Activated T-helper 2 cell treated with anti-CD3 and anti-CD28 coated beads, Interferon-gamma antibody, Interleukin-2, Interleukin-4, amounts not matched to agents 10 μg/mL and 5 μg/mL and 100 μg/mL, durations not matched to agents 14 hours and 24 hours and 36 hours (primary cell): ENCODE results near the gene FTCDNL1. TPM values are rescaled to one million over a fixed set of nuclear protein-coding genes. Genes with fewer than 3 reads are reported as not detected.

Experiments used
- DNase-seq: peaks from one replicate; pipeline ENCODE4 v3.0.0; 2021; ENCODE audit warnings: low spot score
- H3K27ac Mint-ChIP-seq: one replicate; pipeline ENCODE4 v1.8.0; 2021; ENCODE audit warnings: mixed read lengths
- H3K27me3 Mint-ChIP-seq: one replicate; pipeline ENCODE4 v1.8.0; 2021; ENCODE audit warnings: low read depth, mixed read lengths
- H3K36me3 Mint-ChIP-seq: one replicate; pipeline ENCODE4 v1.8.0; 2021; ENCODE audit warnings: low read depth, mixed read lengths
- H3K4me1 Mint-ChIP-seq: one replicate; pipeline ENCODE4 v1.8.0; 2021; ENCODE audit warnings: low read depth, mixed read lengths
- H3K4me3 Mint-ChIP-seq: one replicate; pipeline ENCODE4 v1.8.0; 2021; ENCODE audit warnings: low read depth, mild to moderate bottlenecking, moderate library complexity, mixed read lengths
- H3K9me3 Mint-ChIP-seq: one replicate; pipeline ENCODE4 v1.8.0; 2021; ENCODE audit warnings: mixed read lengths
- intact Hi-C: fragments of 100-400 bp; cut with micrococcal nuclease; formaldehyde crosslinking; loops from one replicate; pipeline ENCODE4 v1.15.1; 2023
- total RNA-seq: library from RNA; stranded (reverse); gene quantifications from 2 replicates; pipeline ENCODE4 v1.2.3, GENCODE V29; 2022

The FTCDNL1 gene
- total RNA-seq, 1 donor from 2014 or later = 1.7 TPM

DNA sequence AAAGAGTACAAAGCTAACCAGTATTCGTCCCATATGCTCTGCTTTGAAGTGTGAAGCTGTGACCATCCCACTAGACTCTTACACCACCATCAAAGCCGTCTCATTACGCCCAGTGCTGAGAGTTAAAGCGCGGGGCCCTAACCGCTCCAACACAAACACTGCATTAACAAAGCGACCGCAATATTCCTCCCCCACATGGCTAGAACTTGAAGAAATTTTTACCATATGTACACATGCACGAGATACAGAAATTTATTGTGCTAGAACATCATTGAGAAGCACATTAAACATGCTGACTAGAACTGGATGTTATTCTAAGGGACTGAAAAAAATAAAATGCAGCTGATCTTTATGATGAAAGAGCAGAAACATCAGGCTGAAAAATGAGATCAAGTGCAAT lies 20.5 kb downstream of the FTCDNL1 start:
- H3K27me3 Mint-ChIP-seq = peaks cover 4% of the 10 kb centered on the region
- H3K27ac Mint-ChIP-seq = no peak overlapping the region
- no peak overlapping the region for H3K4me3 Mint-ChIP-seq
- DNase-seq = no peak
- intact Hi-C loops = no loop called here
- H3K9me3 Mint-ChIP-seq = no peaks in the 10 kb centered on the region
- H3K36me3 Mint-ChIP-seq = no peaks in the 10 kb centered on the region
- no peaks in the 10 kb centered on the region for H3K4me1 Mint-ChIP-seq

GRCh38 chr2:199829628-199830027 lies 21.4 kb downstream of the FTCDNL1 start:
- Mint-ChIP-seq H3K27me3 (peaks cover 4% of the 10 kb centered on the region), H3K4me3 (no peak overlapping the region), H3K27ac (no peak overlapping the region), H3K36me3 (no peaks in the 10 kb centered on the region), H3K4me1 (no peaks in the 10 kb centered on the region), H3K9me3 (no peaks in the 10 kb centered on the region)
- intact Hi-C loops = no loop called here
- no peak for DNase-seq

GRCh38 chr2:199819746-199820145 lies 31.2 kb downstream of the FTCDNL1 start:
- H3K27me3 Mint-ChIP-seq = no peaks in the 10 kb centered on the region
- intact Hi-C loops = no loop called here
- no peaks in the 10 kb centered on the region for H3K9me3 Mint-ChIP-seq
- no peak overlapping the region for H3K27ac Mint-ChIP-seq
- no peaks in the 10 kb centered on the region for H3K36me3 Mint-ChIP-seq
- DNase-seq = no peak
- no peaks in the 10 kb centered on the region for H3K4me1 Mint-ChIP-seq
- no peak overlapping the region for H3K4me3 Mint-ChIP-seq

GRCh38 chr2:199818754-199819153 lies 32.2 kb downstream of the FTCDNL1 start:
- Mint-ChIP-seq H3K9me3 (no peaks in the 10 kb centered on the region), H3K27me3 (no peaks in the 10 kb centered on the region), H3K4me3 (no peak overlapping the region), H3K27ac (no peak overlapping the region), H3K4me1 (no peaks in the 10 kb centered on the region), H3K36me3 (no peaks in the 10 kb centered on the region)
- no peak for DNase-seq
- intact Hi-C loops = no loop called here

DNA sequence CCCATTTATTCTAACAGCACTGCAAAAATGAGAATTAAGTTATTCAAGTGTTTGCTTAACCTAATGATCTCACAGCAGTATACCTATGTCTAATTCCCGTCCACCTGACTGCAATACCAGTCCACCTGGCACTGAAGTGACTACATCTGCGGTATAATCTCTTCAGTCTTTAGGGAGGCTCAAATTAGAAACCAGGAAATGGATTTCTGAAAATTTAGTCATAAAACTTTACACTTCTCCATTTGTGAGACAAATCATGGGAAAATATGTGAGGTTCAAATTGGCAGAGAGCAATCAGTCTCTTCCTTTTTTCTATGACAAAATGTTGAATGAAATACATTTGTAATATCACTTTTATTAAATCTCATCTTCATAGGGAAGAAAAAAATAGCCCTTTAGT lies 33.0 kb downstream of the FTCDNL1 start:
- no peak for DNase-seq
- Mint-ChIP-seq H3K9me3 (no peaks in the 10 kb centered on the region), H3K27me3 (no peaks in the 10 kb centered on the region), H3K4me1 (no peaks in the 10 kb centered on the region), H3K27ac (no peak overlapping the region), H3K36me3 (no peaks in the 10 kb centered on the region), H3K4me3 (no peak overlapping the region)
- intact Hi-C loops = no loop called here

GRCh38 chr2:199814817-199815211 lies 36.2 kb downstream of the FTCDNL1 start:
- DNase-seq = no peak
- Mint-ChIP-seq H3K4me1 (no peaks in the 10 kb centered on the region), H3K9me3 (no peaks in the 10 kb centered on the region), H3K4me3 (no peak overlapping the region), H3K36me3 (no peaks in the 10 kb centered on the region), H3K27me3 (no peaks in the 10 kb centered on the region), H3K27ac (no peak overlapping the region)
- intact Hi-C loops = no loop called here

DNA sequence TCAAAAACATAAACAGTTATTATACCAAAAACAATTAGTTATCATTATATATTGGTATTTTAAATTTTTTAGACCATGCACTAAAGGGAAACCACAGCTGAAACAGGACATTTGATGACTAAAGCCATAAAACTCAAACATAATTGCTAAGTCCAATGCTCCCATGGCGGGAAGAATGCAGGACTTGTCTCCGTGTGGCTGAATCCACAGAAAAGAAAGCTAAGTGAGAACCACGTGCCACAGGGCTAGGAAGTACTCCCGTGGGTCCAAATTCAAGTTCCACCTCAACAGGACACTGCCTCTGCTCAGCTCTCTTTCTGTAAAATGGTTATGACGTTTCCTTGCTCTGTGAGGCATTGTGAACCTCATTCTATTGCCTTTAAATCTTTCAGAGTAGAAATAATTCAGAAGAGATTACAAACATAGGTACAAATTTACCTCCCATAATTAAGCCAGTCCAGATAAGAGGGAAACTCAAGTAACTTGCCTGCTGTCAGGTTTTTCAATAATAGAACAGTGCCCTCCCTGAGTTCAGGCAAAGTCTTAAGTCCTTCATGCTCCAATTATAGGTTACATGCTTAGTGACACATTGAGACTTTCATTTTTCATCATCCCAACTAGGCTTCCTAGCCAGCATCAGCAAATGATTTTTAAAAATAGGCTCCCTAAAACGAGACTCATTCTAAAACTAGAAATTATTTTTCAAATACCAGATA lies 36.7 kb downstream of the FTCDNL1 start:
- Mint-ChIP-seq H3K27me3 (no peaks in the 10 kb centered on the region), H3K36me3 (no peaks in the 10 kb centered on the region), H3K4me1 (no peaks in the 10 kb centered on the region), H3K9me3 (no peaks in the 10 kb centered on the region), H3K27ac (no peak overlapping the region), H3K4me3 (no peak overlapping the region)
- intact Hi-C loops = no loop called here
- DNase-seq = no peak

DNA sequence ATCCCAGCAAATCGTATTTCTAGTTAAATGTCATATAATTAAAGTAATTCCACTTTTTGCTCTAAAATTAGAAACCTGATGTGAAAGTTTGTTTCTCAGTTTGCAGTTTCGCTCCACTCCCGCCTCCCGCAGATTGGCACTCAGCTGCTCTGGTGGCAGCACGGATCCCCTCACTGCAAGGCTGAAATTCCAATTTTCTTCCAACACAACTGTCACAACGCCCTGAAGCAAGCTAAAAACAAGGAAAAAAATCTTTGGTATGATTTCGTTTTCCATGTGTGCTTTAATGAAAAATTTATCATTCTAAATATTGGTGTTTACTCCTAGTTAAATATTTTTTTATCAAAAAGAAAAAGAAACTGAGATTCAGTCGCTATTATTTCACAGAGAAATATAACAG lies 38.5 kb downstream of the FTCDNL1 start:
- no peaks in the 10 kb centered on the region for H3K9me3 Mint-ChIP-seq
- intact Hi-C loops = no loop called here
- no peaks in the 10 kb centered on the region for H3K27me3 Mint-ChIP-seq
- H3K4me1 Mint-ChIP-seq = no peaks in the 10 kb centered on the region
- DNase-seq = no peak
- no peak overlapping the region for H3K4me3 Mint-ChIP-seq
- H3K36me3 Mint-ChIP-seq = no peaks in the 10 kb centered on the region
- no peak overlapping the region for H3K27ac Mint-ChIP-seq

DNA sequence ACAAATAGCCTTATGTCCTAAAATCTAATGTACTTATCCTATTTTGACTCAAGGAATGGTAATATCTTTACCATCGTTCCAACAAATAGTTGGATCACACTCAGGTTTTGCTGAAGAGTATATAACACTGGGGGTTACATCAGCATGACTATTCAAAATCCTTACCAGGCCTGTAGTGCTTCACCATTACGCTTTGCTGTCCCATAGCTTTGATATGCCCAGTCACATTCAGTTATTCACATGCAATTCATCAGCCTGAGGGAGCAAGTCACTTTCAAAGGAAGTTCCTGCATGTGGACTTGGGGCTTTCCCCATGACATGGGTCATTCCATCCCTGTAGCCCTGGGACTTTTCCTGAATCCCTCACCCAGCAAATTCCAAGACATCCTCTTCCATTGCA lies 39.6 kb downstream of the FTCDNL1 start:
- no peaks in the 10 kb centered on the region for H3K4me1 Mint-ChIP-seq
- no peak for DNase-seq

DNA sequence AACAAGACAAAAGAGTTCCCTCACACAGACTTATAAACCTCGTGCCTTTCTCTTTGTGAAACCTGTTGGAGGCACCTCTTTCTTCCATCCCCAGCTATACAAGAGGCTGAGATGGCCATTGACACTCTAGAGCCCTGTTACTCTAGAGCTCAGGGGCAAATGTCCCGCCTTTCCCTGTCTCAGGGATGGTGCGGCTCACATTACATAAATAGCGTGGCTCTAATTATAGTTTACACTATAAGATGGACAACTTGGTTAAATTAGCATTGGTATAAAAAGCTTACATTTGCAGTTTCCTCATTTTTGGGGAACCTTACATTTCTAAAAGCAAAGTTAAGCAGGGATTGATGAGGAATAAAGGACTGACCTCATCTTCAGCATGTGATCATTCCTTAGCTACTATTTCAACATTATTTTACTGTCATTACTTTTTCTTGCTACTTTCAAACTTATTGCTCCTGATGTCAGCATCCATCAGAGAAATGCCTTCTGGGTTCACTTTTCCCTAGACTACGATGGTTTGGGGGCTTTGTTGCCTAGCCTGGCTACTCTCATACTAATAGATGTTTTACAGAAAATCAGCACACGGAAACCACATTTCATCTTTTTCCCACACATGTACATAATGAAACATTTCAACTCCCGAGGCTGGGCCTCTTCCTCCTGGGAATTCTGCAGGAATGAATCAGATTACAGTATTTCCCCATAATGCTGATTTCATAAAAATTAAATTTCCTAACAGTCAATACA lies 40.4 kb downstream of the FTCDNL1 start:
- no peaks in the 10 kb centered on the region for H3K9me3 Mint-ChIP-seq
- no peaks in the 10 kb centered on the region for H3K27me3 Mint-ChIP-seq
- H3K27ac Mint-ChIP-seq = no peak overlapping the region
- no peak overlapping the region for H3K4me3 Mint-ChIP-seq
- DNase-seq = no peak
- H3K36me3 Mint-ChIP-seq = no peaks in the 10 kb centered on the region
- no peaks in the 10 kb centered on the region for H3K4me1 Mint-ChIP-seq
- intact Hi-C loops = no loop called here

More for the DNA sequence above, 39.6 kb downstream of the FTCDNL1 start:
- Mint-ChIP-seq H3K4me3 (no peak overlapping the region), H3K27ac (no peak overlapping the region), H3K27me3 (no peaks in the 10 kb centered on the region), H3K36me3 (no peaks in the 10 kb centered on the region), H3K9me3 (no peaks in the 10 kb centered on the region)
- intact Hi-C loops = no loop called here

GRCh38 chr2:199807966-199808365 lies 43.0 kb downstream of the FTCDNL1 start:
- H3K27ac Mint-ChIP-seq = no peak overlapping the region
- H3K27me3 Mint-ChIP-seq = no peaks in the 10 kb centered on the region
- no peak overlapping the region for H3K4me3 Mint-ChIP-seq
- H3K36me3 Mint-ChIP-seq = no peaks in the 10 kb centered on the region
- H3K4me1 Mint-ChIP-seq = no peaks in the 10 kb centered on the region
- no peak for DNase-seq
- intact Hi-C loops = no loop called here
- H3K9me3 Mint-ChIP-seq = no peaks in the 10 kb centered on the region

GRCh38 chr2:199806179-199806578 lies 44.8 kb downstream of the FTCDNL1 start:
- DNase-seq = no peak
- no peaks in the 10 kb centered on the region for H3K9me3 Mint-ChIP-seq
- H3K36me3 Mint-ChIP-seq = no peaks in the 10 kb centered on the region
- H3K4me3 Mint-ChIP-seq = no peak overlapping the region
- H3K4me1 Mint-ChIP-seq = no peaks in the 10 kb centered on the region
- H3K27ac Mint-ChIP-seq = no peak overlapping the region
- no peaks in the 10 kb centered on the region for H3K27me3 Mint-ChIP-seq
- intact Hi-C loops = no loop called here

- Mint-ChIP-seq H3K36me3 (no peaks in the 10 kb centered on the region), H3K27me3 (no peaks in the 10 kb centered on the region), H3K27ac (no peak overlapping the region), H3K9me3 (no peaks in the 10 kb centered on the region), H3K4me3 (no peak overlapping the region), H3K4me1 (no peaks in the 10 kb centered on the region)
- intact Hi-C loops = no loop called here
- DNase-seq = no peak
These were observed 46.2 kb downstream of the FTCDNL1 start for GRCh38 chr2:199804831-199805230.
